GM12878 (cell line): ENCODE measurements around the gene ABCB8. TPM values are rescaled to one million over a fixed set of nuclear protein-coding genes. Genes with fewer than 3 reads are reported as not detected.

ENCODE experiments used
- ATF3 ChIP-seq: IDR thresholded peaks from 2 replicates; pipeline ENCODE4 v1.6.1; 2011; ENCODE audit warnings: low read depth, mild to moderate bottlenecking, low read length, moderate library complexity, borderline replicate concordance; ENCODE audit errors: extremely low read depth
- CTCF ChIP-seq, 3 experiments: IDR thresholded peaks in 2 of 3; conservative IDR thresholded peaks in 1 of 3; 2 replicates each; pipeline ENCODE4 v1.5.1; 2011; ENCODE audit warnings: low read depth in 3 of 3, low read length in 3 of 3, mild to moderate bottlenecking in 3 of 3, control low read depth in 2 of 3, moderate library complexity in 2 of 3, inconsistent platforms in 1 of 3, mixed read lengths in 1 of 3; ENCODE audit not compliant: control insufficient read depth in 2 of 3, insufficient read depth in 1 of 3; ENCODE audit errors: extremely low read depth in 1 of 3
- HDAC6 ChIP-seq: fragments of 200-600 bp; sonication (generic); IDR thresholded peaks from one replicate; pipeline ENCODE4 v1.8.0; 2017; ENCODE audit warnings: antibody characterized with exemption; ENCODE audit not compliant: unreplicated experiment
- MXI1 ChIP-seq: fragments of 150-350 bp; IDR thresholded peaks from 2 replicates; pipeline ENCODE4 v1.6.1; 2011; ENCODE audit warnings: low read depth, mild to moderate bottlenecking, inconsistent platforms, low read length, improper control_type of control experiment
- NKRF ChIP-seq: fragments of 450-650 bp; conservative IDR thresholded peaks from 2 replicates; pipeline ENCODE4 v1.6.1; 2017; ENCODE audit warnings: mild to moderate bottlenecking, moderate library complexity
- RCOR1 ChIP-seq: conservative IDR thresholded peaks from 2 replicates; pipeline ENCODE4 v1.6.1; 2012; ENCODE audit warnings: low read depth, low read length, improper control_type of control experiment
- TCF12 ChIP-seq: IDR thresholded peaks from 2 replicates; pipeline ENCODE4 v1.6.1; 2011; ENCODE audit warnings: low read depth, mild to moderate bottlenecking, low read length
- WRNIP1 ChIP-seq: IDR thresholded peaks from 2 replicates; pipeline ENCODE4 v1.6.1; 2011; ENCODE audit warnings: low read depth, low read length, improper control_type of control experiment, borderline replicate concordance
- ZNF207 ChIP-seq: fragments of 450-650 bp; IDR thresholded peaks from 2 replicates; pipeline ENCODE4 v1.6.1; 2014; ENCODE audit warnings: antibody characterized with exemption, mild to moderate bottlenecking, borderline replicate concordance
- polyA plus RNA-seq, 11 experiments: library from polyadenylated mRNA; depleted of rRNA in 4 of 11; unstranded in 6 of 11; stranded (reverse) in 5 of 11; fragments of >200 nt; fragmentation: Nextera tagmentation in 4 of 11; fragmentation: Illumina TruSeq in 1 of 11; extraction: Ambion mirVana in 4 of 11; extraction: Trizol in 1 of 11; gene quantifications; 1 replicate in 1 of 11; 2 replicates in 10 of 11; pipeline versions ENCODE4 v1.2.1 to v1.2.3, GENCODE V29; 2011 to 2016; ENCODE audit warnings: inconsistent platforms in 2 of 11, missing spikeins in 2 of 11, low read depth in 1 of 11
- total RNA-seq, 4 experiments: library from RNA; depleted of rRNA in 3 of 4; stranded (reverse); fragments of >200 nt in 3 of 4; fragmentation: Illumina TruSeq in 1 of 4; extraction: Trizol in 1 of 4; gene quantifications; 2 replicates each; pipeline versions ENCODE4 v1.2.1 to v1.2.3, GENCODE V29; 2013 to 2021

Gene ABCB8
- total and polyA plus RNA-seq, 10 of the 15 experiments (the other 5 are each of a cell fraction or from before 2014, with no cell fraction given), result 0.77 to 34.8 (median 18.9) TPM

GRCh38 chr7:151057989-151058780, 29.9 kb downstream of the ABCB8 start (continued):
- no peak for TF ChIP-seq ATF3
- no peak for TF ChIP-seq CTCF (IDR thresholded peaks at IDR 0.05 in 2 of 3, conservative IDR thresholded peaks at IDR 0.05 in 1 of 3; ENCODE audit: control insufficient read depth in 2 of 3, extremely low read depth in 1 of 3, insufficient read depth in 1 of 3, low read depth in 3 of 3, low read length in 3 of 3)
- TF ChIP-seq ZNF207, result no peak; the same call in 1 of the 2 replicates
- no peak for TF ChIP-seq WRNIP1
- TF ChIP-seq MXI1, result peak; percentile 69
- TF ChIP-seq NKRF, result 0 out of 2 replicates have a peak, but pooled peaks have one; percentile 40
- no peak for TF ChIP-seq HDAC6
- no peak for TF ChIP-seq TCF12
- no peak for TF ChIP-seq RCOR1
